Measurements from ENCODE around the gene ZEB1.

DNA sequence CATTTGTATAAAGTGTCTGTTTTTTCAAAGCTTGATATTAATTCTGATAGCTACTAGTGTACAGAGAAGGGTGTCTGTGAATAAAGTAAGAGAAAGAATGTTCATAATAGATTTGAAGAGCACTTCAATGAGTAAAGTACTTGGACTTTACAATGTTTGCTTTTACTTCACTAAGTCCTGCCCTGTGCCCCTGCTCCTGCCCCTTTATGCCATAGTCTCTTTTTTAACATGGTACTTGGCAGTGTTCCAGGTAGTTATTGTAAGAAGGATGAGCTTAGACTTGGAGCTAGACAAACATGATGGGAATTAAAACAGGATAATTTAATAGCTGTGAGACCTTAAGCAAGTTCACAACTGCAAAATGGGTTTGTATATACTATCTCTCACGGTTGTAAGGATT, 41.0 kb downstream of the ZEB1 start:
- TF ChIP-seq, protein P1, sequence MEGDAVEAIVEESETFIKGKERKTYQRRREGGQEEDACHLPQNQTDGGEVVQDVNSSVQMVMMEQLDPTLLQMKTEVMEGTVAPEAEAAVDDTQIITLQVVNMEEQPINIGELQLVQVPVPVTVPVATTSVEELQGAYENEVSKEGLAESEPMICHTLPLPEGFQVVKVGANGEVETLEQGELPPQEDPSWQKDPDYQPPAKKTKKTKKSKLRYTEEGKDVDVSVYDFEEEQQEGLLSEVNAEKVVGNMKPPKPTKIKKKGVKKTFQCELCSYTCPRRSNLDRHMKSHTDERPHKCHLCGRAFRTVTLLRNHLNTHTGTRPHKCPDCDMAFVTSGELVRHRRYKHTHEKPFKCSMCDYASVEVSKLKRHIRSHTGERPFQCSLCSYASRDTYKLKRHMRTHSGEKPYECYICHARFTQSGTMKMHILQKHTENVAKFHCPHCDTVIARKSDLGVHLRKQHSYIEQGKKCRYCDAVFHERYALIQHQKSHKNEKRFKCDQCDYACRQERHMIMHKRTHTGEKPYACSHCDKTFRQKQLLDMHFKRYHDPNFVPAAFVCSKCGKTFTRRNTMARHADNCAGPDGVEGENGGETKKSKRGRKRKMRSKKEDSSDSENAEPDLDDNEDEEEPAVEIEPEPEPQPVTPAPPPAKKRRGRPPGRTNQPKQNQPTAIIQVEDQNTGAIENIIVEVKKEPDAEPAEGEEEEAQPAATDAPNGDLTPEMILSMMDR (IDR thresholded peaks at IDR 0.05; ENCODE audit: insufficient read depth, low read length, poor library complexity, severe bottlenecking) = no peak
- TF ChIP-seq EZH2phosphoT487 (conservative IDR thresholded peaks at IDR 0.05; ENCODE audit: low read length) = no peak
